ENCODE data around the gene RCCD1. TPM values are rescaled to one million over a fixed set of nuclear protein-coding genes. Genes with fewer than 3 reads are reported as not detected.
A peak's percentile ranks its signal among the peaks of the same experiment; 100 is the strongest.
"Not testable (repeated sequence)": the region's sequence is repeated elsewhere in the genome, so short reads cannot be mapped to it uniquely, and the experiment has no call there.

Gene RCCD1
- total and polyA plus RNA-seq, 9 of the 15 experiments (the other 6 are each of a cell fraction or from before 2014, with no cell fraction given) = 11.1 to 51.4 (median 24.7) TPM

DNA sequence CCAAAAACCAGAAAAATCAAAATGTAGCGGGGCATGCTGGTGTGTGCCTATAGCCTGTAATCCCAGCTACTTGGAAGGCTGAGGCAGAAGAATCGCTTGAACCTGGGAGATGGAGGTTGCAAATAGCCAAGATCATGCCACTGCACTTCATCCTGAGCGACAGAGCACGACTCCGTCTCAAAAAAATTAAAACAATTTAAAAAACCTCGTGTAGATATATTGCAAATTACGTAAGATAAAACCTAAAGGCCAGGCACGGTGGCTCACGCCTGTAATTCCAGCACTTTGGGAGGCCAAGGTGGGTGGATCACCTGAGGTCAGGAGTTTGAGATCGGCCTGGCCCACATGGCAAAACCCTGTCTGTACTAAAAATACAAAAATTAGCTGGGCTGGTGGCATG, 27.9 kb upstream of the RCCD1 start:
- H3K4me2 ChIP-seq (ENCODE audit: insufficient read depth, low read length); intact Hi-C loops (cut with micrococcal nuclease); ATAC-seq; H3K27me3 ChIP-seq (ENCODE audit: control insufficient read depth in 2 of 2, insufficient read depth in 2 of 2, low read length in 2 of 2); H4K20me1 ChIP-seq (replicated peaks; ENCODE audit: control insufficient read depth, insufficient read depth, low read length); H3K9me3 ChIP-seq (replicated peaks; ENCODE audit: control insufficient read depth, insufficient read depth, low read depth, low read length); H3K9ac ChIP-seq (ENCODE audit: insufficient read depth in 1 of 2, low read depth in 2 of 2, low read length in 2 of 2); H3K27ac ChIP-seq (ENCODE audit: extremely low read depth, low read depth, low read length); H3K9me1 ChIP-seq (ENCODE audit: control insufficient read depth, insufficient read depth, low read length); BruUV-seq (replicated peaks); DNase-seq (ENCODE audit: extremely low read depth in 1 of 4, low spot score in 3 of 4); H2AFZ ChIP-seq (ENCODE audit: low read depth, low read length); FAIRE-seq; H3K4me3 ChIP-seq; in situ Hi-C loops (cut with MboI); CTCF ChIA-PET (ENCODE audit: low intra/inter-chr PET ratio): not testable (repeated sequence)
- POLR2A ChIA-PET = interaction anchor here (1.2 to 1.9 kb wide), 6 partner anchors 9 to 23 kb away, joined by 3 to 12 read pairs (median 6); partner anchors contain the start of gene MAN2A2
- Histone ChIP-seq H3K79me2 (ENCODE audit: control insufficient read depth, insufficient read depth, low read length) (peaks cover 32% of the 10 kb centered on the region), H3K4me1 (replicated peaks in 1 of 2; ENCODE audit: control insufficient read depth in 2 of 2, insufficient read depth in 2 of 2, low read length in 2 of 2) (peaks cover 29 to 33% of the 10 kb centered on the region in 2 experiments), H3K36me3 (ENCODE audit: control insufficient read depth, insufficient read depth, low read length) (peaks cover 21% of the 10 kb centered on the region)
- WGBS (ENCODE audit: insufficient coverage, low coverage, missing lambda C conversion rate) = 90% methylated on average over 10 of the region's 10 CpGs

DNA sequence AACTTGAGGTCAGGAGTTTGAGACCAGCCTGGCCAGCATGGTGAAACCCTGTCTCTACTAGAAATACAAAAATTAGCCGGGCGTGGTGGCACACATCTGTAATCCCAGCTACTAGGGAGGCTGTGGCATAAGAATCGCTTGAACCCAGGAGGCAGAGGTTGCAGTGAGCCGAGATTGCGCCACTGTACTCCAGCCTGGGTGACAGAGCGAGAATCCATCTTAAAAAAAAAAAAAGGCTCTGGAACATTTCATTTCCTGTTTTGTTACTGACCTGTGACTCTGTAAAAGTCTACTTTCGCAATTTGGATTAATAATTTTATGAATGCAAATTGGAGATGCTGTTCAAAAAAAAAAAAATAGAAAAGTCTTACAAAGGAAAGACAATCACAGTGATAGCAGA, 26.6 kb upstream of the RCCD1 start:
- Histone ChIP-seq H3K9ac (ENCODE audit: insufficient read depth in 1 of 2, low read depth in 2 of 2, low read length in 2 of 2) (peak overlapping the region in 1 of 2 experiments; percentile 85; a peak in 2 of 4 replicates), H3K4me1 (replicated peaks in 1 of 2; ENCODE audit: control insufficient read depth in 2 of 2, insufficient read depth in 2 of 2, low read length in 2 of 2) (peaks cover 28 to 43% of the 10 kb centered on the region in 2 experiments), H3K36me3 (ENCODE audit: control insufficient read depth, insufficient read depth, low read length) (peaks cover 14% of the 10 kb centered on the region), H3K79me2 (ENCODE audit: control insufficient read depth, insufficient read depth, low read length) (peaks cover 37% of the 10 kb centered on the region), H3K27ac (ENCODE audit: extremely low read depth, low read depth, low read length) (peak overlapping the region; percentile 67; the same call in 2 of the 3 replicates)
- POLR2A ChIA-PET = interaction anchor here (1.1 kb wide), 1 partner anchor 34 kb away, joined by 3 read pairs; no protein-coding TSS in a partner anchor
- H2AFZ ChIP-seq (ENCODE audit: low read depth, low read length); in situ Hi-C loops (cut with MboI); BruUV-seq (replicated peaks); intact Hi-C loops (cut with micrococcal nuclease); H3K4me2 ChIP-seq (ENCODE audit: insufficient read depth, low read length); FAIRE-seq; H3K9me3 ChIP-seq (replicated peaks; ENCODE audit: control insufficient read depth, insufficient read depth, low read depth, low read length); H3K9me1 ChIP-seq (ENCODE audit: control insufficient read depth, insufficient read depth, low read length); H3K4me3 ChIP-seq; H3K27me3 ChIP-seq (ENCODE audit: control insufficient read depth in 2 of 2, insufficient read depth in 2 of 2, low read length in 2 of 2); H4K20me1 ChIP-seq (replicated peaks; ENCODE audit: control insufficient read depth, insufficient read depth, low read length); CTCF ChIA-PET (ENCODE audit: low intra/inter-chr PET ratio); ATAC-seq; DNase-seq (ENCODE audit: extremely low read depth in 1 of 4, low spot score in 3 of 4): not testable (repeated sequence)
- TF ChIP-seq CEBPB (tag; IDR thresholded peaks at IDR 0.05) = peak; percentile 85
- 93% methylated on average over 7 of the region's 7 CpGs for WGBS (ENCODE audit: insufficient coverage, low coverage, missing lambda C conversion rate)

Measured in K562 (cell line).